ENCODE results near the gene FMC1.

GRCh38 chr7:139340808-139341057 lies 404 bp upstream of the FMC1 start:
- TF ChIP-seq POLR2A (IDR thresholded peaks at IDR 0.05): no peak
- no peak for TF ChIP-seq EP300 (IDR thresholded peaks at IDR 0.05)
